IMR-90 (cell line): ENCODE results near the gene MEGF10. TPM values are rescaled to one million over a fixed set of nuclear protein-coding genes. Genes with fewer than 3 reads are reported as not detected.

Experiments used
- ATAC-seq: fragments of 200-7000 bp; cut with Tn5 transposase; 2 replicates; pipeline ENCODE4 v1.9.1; 2020; ENCODE audit warnings: low read depth, mild to moderate bottlenecking, moderate library complexity
- BruUV-seq: library from RNA; stranded (reverse); fragments of 400-500 nt; replicated peaks from 2 replicates; lab custom pipeline; 2021; lab: Mats Ljungman, UMichigan
- CTCF ChIA-PET: fragments of 300-600 bp; formaldehyde crosslinking; extraction: SDS; loops from one replicate; lab custom pipeline; 2021; ENCODE audit warnings: antibody characterized with exemption; lab: Yijun Ruan, JAX
- POLR2A ChIA-PET: fragments of 300-600 bp; sonication (Branson Sonifier 250); formaldehyde crosslinking; loops from one replicate; lab custom pipeline; 2022; ENCODE audit warnings: antibody characterized with exemption; ENCODE audit not compliant: unreplicated experiment; lab: Charles Lee
- DNase-seq: peaks from one replicate; pipeline ENCODE4 v3.0.0; 2013
- H2AFZ ChIP-seq: replicated peaks from 2 replicates; pipeline ENCODE3; 2013; ENCODE audit warnings: low read length, mild to moderate bottlenecking; ENCODE audit not compliant: poor library complexity
- H2AK5ac ChIP-seq: 2 replicates; pipeline ENCODE4 v1.6.1; 2013; ENCODE audit warnings: low read depth, low read length, inconsistent platforms
- H2AK9ac ChIP-seq: replicated peaks from 2 replicates; pipeline ENCODE3; 2013; ENCODE audit warnings: mild to moderate bottlenecking, low read depth, low read length, moderate library complexity; ENCODE audit not compliant: poor library complexity
- H2BK120ac ChIP-seq: 2 replicates; pipeline ENCODE4 v1.6.1; 2013; ENCODE audit warnings: low read depth, low read length, inconsistent platforms
- H2BK15ac ChIP-seq: 3 replicates; pipeline ENCODE4 v1.6.1; 2013; ENCODE audit warnings: low read depth, low read length, inconsistent platforms
- H2BK20ac ChIP-seq: 2 replicates; pipeline ENCODE4 v1.6.1; 2013; ENCODE audit warnings: low read depth, mild to moderate bottlenecking, inconsistent platforms, low read length, moderate library complexity
- H2BK5ac ChIP-seq: 2 replicates; pipeline ENCODE4 v1.6.1; 2013; ENCODE audit warnings: mild to moderate bottlenecking, low read depth, low read length, inconsistent platforms; ENCODE audit not compliant: poor library complexity, severe bottlenecking
- H3K14ac ChIP-seq: replicated peaks from 2 replicates; pipeline ENCODE4 v1.6.1; 2013; ENCODE audit warnings: low read depth, low read length, inconsistent platforms
- H3K18ac ChIP-seq: 2 replicates; pipeline ENCODE4 v1.6.1; 2013; ENCODE audit warnings: low read depth, low read length, control low read depth
- H3K23ac ChIP-seq: 2 replicates; pipeline ENCODE4 v1.6.1; 2013; ENCODE audit warnings: low read depth, low read length, inconsistent platforms
- H3K27ac ChIP-seq: 2 replicates; pipeline ENCODE4 v1.5.1; 2013; ENCODE audit warnings: mild to moderate bottlenecking, control low read depth, low read length; ENCODE audit not compliant: insufficient read depth
- H3K27me3 ChIP-seq: 2 replicates; pipeline ENCODE4 v1.6.1; 2013; ENCODE audit warnings: low read length; ENCODE audit not compliant: control insufficient read depth, insufficient read depth
- H3K36me3 ChIP-seq: 2 replicates; pipeline ENCODE4 v1.6.1; 2013; ENCODE audit warnings: low read length, mixed read lengths; ENCODE audit not compliant: control insufficient read depth, insufficient read depth
- H3K4ac ChIP-seq: 2 replicates; pipeline ENCODE4 v1.6.1; 2013; ENCODE audit warnings: low read depth, low read length, inconsistent platforms
- H3K4me1 ChIP-seq: 2 replicates; pipeline ENCODE4 v1.6.1; 2013; ENCODE audit warnings: low read length, mixed read lengths; ENCODE audit not compliant: control insufficient read depth, insufficient read depth
- H3K4me2 ChIP-seq: 2 replicates; pipeline ENCODE4 v1.6.1; 2013; ENCODE audit warnings: low read depth, mild to moderate bottlenecking, control low read depth, low read length, moderate library complexity
- H3K4me3 ChIP-seq: 2 replicates; pipeline ENCODE4 v1.5.1; 2013; ENCODE audit warnings: low read depth, mild to moderate bottlenecking, control low read depth, low read length, moderate library complexity; ENCODE audit not compliant: insufficient read depth
- H3K56ac ChIP-seq: 2 replicates; pipeline ENCODE4 v1.6.1; 2013; ENCODE audit warnings: low read length, inconsistent platforms; ENCODE audit not compliant: insufficient read depth; ENCODE audit errors: extremely low read depth
- H3K79me1 ChIP-seq, 2 experiments: 2 replicates each; pipeline ENCODE4 v1.6.1; 2013; ENCODE audit warnings: low read length in 2 of 2, inconsistent platforms in 1 of 2, low read depth in 1 of 2
- H3K9ac ChIP-seq: 2 replicates; pipeline ENCODE4 v1.6.1; 2013; ENCODE audit warnings: low read depth, low read length, control low read depth
- H3K9me1 ChIP-seq: 2 replicates; pipeline ENCODE4 v1.6.1; 2013; ENCODE audit warnings: low read length, inconsistent platforms; ENCODE audit not compliant: insufficient read depth
- H3K9me3 ChIP-seq: 2 replicates; pipeline ENCODE4 v1.6.1; 2013; ENCODE audit warnings: low read length; ENCODE audit not compliant: control insufficient read depth, insufficient read depth
- H4K20me1 ChIP-seq: 2 replicates; pipeline ENCODE4 v1.6.1; 2013; ENCODE audit warnings: low read length, inconsistent platforms; ENCODE audit not compliant: insufficient read depth
- H4K5ac ChIP-seq: 2 replicates; pipeline ENCODE4 v1.6.1; 2013; ENCODE audit warnings: mild to moderate bottlenecking, low read depth, low read length, control low read depth
- H4K8ac ChIP-seq, 2 experiments: 2 replicates each; pipeline ENCODE4 v1.6.1; 2013; ENCODE audit warnings: low read depth in 2 of 2, low read length in 2 of 2, control low read depth in 1 of 2, inconsistent platforms in 1 of 2
- H4K91ac ChIP-seq: 2 replicates; pipeline ENCODE4 v1.6.1; 2013; ENCODE audit warnings: low read depth, low read length, inconsistent platforms; ENCODE audit not compliant: insufficient read depth
- BHLHE40 ChIP-seq: fragments of 150-350 bp; IDR thresholded peaks from 2 replicates; pipeline ENCODE4 v1.6.1; 2016; ENCODE audit warnings: mild to moderate bottlenecking, low read depth, low read length
- CHD1 ChIP-seq: IDR thresholded peaks from 2 replicates; pipeline ENCODE4 v1.6.1; 2012; ENCODE audit warnings: low read depth, low read length, improper control_type of control experiment
- CTCF ChIP-seq: conservative IDR thresholded peaks from 2 replicates; pipeline ENCODE4 v1.5.1; 2012; ENCODE audit warnings: mild to moderate bottlenecking, low read depth, low read length, improper control_type of control experiment
- ELK1 ChIP-seq: fragments of 150-350 bp; IDR thresholded peaks from 2 replicates; pipeline ENCODE4 v1.6.1; 2016; ENCODE audit warnings: low read depth, mild to moderate bottlenecking, low read length, moderate library complexity, borderline replicate concordance
- FOS ChIP-seq: fragments of 150-350 bp; IDR thresholded peaks from 2 replicates; pipeline ENCODE4 v1.6.1; 2016; ENCODE audit warnings: low read depth, low read length
- MAFK ChIP-seq: IDR thresholded peaks from 2 replicates; pipeline ENCODE4 v1.6.1; 2012; ENCODE audit warnings: low read depth, low read length, improper control_type of control experiment
- MXI1 ChIP-seq: IDR thresholded peaks from 2 replicates; pipeline ENCODE4 v1.6.1; 2012; ENCODE audit warnings: low read depth, mild to moderate bottlenecking, low read length, moderate library complexity, borderline replicate concordance
- NFE2L2 ChIP-seq: fragments of 150-350 bp; IDR thresholded peaks from 2 replicates; pipeline ENCODE4 v1.6.1; 2016; ENCODE audit warnings: low read depth, mild to moderate bottlenecking, low read length
- POLR2A ChIP-seq: IDR thresholded peaks from 2 replicates; pipeline ENCODE4 v1.6.1; 2012; ENCODE audit warnings: mild to moderate bottlenecking, low read depth, low read length
- RCOR1 ChIP-seq: IDR thresholded peaks from 2 replicates; pipeline ENCODE4 v1.6.1; 2012; ENCODE audit warnings: mild to moderate bottlenecking, low read length, improper control_type of control experiment; ENCODE audit not compliant: insufficient replicate concordance
- RFX5 ChIP-seq: IDR thresholded peaks from 2 replicates; pipeline ENCODE4 v1.8.0; 2012; ENCODE audit warnings: low read depth, mild to moderate bottlenecking, low read length, moderate library complexity
- SMC3 ChIP-seq: fragments of 150-350 bp; IDR thresholded peaks from 2 replicates; pipeline ENCODE4 v1.6.1; 2016; ENCODE audit warnings: low read depth, mild to moderate bottlenecking, antibody characterized with exemption, low read length, moderate library complexity
- WGBS, 2 experiments: methylation state at CpG; one replicate each; pipeline versions ENCODE4 v1.1.5 to v1.1.7; 2013; ENCODE audit warnings: missing lambda C conversion rate in 2 of 2; ENCODE audit not compliant: insufficient read length in 1 of 2; ENCODE audit errors: extremely low coverage in 2 of 2; 5-methylcytosine and 5-hydroxymethylcytosine counted together
- dilution Hi-C: fragments of 300-500 bp; cut with HindIII; formaldehyde crosslinking; loops from one replicate; pipeline ENCODE4 v1.14.3; 2018; ENCODE audit warnings: low sequenced_read_pairs; ENCODE audit not compliant: unreplicated experiment
- in situ Hi-C: fragments of 300-500 bp; cut with MboI; formaldehyde crosslinking; loops from 3 replicates; pipeline ENCODE4 v1.14.3; 2019; ENCODE audit warnings: low sequenced_read_pairs, inconsistent platforms, mixed read lengths
- intact Hi-C: fragments of 100-400 bp; cut with micrococcal nuclease; formaldehyde crosslinking; loops from 2 replicates; pipeline ENCODE4 v1.10.0; 2022
- polyA plus RNA-seq, 3 experiments: library from polyadenylated mRNA; depleted of rRNA; stranded (reverse); fragments of >200 nt; gene quantifications; 2 replicates each; pipeline ENCODE4 v1.2.3, GENCODE V29; 2012; ENCODE audit warnings: low replicate concordance in 1 of 3
- total RNA-seq: library from RNA; depleted of rRNA; stranded (reverse); fragments of >200 nt; gene quantifications from 2 replicates; pipeline ENCODE4 v1.2.3, GENCODE V29; 2012
- TF ChIP-seq, protein P1 (sequence below): fragments of 150-350 bp; IDR thresholded peaks from 2 replicates; pipeline ENCODE4 v1.6.1; 2017; ENCODE audit warnings: mild to moderate bottlenecking, antibody characterized with exemption, low read length, low read depth

MEGF10 gene
- total and polyA plus RNA-seq, 2 of the 4 experiments (the other 2 are of a cell fraction) = not detected

DNA sequence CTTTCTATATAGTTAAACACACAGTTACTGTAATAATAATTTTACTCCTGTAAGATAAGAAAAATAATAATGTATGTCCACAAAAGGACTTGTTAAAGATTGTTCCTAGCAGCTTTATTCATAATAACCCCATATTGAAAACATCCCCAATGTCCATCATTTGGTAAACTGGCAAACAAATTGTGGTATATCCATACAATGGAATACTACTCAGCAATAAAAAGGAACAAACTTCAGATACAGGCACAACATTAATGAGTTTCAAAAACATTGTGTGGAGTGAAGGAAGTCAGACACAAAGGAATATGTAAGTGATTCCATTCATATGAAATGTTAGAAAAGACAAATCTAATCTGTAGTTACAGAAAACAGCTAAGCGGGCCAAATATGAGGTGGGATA lies 1.9 kb upstream of the MEGF10 start:
- H3K56ac ChIP-seq = no peak overlapping the region
- in situ Hi-C loops = no loop called here
- ChIA-PET POLR2A (no interaction called here), CTCF (interaction anchor here (0.7 to 2.5 kb wide), 2 partner anchors 143 to 204 kb away, joined by 3 to 8 read pairs; no protein-coding TSS in a partner anchor)
- TF ChIP-seq MXI1 = no peak
- no peak for TF ChIP-seq NFE2L2
- TF ChIP-seq POLR2A = no peak
- TF ChIP-seq, protein P1, sequence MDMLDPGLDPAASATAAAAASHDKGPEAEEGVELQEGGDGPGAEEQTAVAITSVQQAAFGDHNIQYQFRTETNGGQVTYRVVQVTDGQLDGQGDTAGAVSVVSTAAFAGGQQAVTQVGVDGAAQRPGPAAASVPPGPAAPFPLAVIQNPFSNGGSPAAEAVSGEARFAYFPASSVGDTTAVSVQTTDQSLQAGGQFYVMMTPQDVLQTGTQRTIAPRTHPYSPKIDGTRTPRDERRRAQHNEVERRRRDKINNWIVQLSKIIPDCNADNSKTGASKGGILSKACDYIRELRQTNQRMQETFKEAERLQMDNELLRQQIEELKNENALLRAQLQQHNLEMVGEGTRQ = no peak
- TF ChIP-seq RCOR1 = no peak
- no peak for TF ChIP-seq MAFK
- TF ChIP-seq FOS = no peak
- no peak for TF ChIP-seq CHD1
- no peak for TF ChIP-seq BHLHE40
- no peak for TF ChIP-seq CTCF
- no peak for TF ChIP-seq SMC3
- no peak for TF ChIP-seq ELK1
- TF ChIP-seq RFX5 = no peak
- no peaks in the 10 kb centered on the region for H3K4me1 ChIP-seq
- H3K18ac ChIP-seq = no peak overlapping the region
- no TSS peak for BruUV-seq
- H2AFZ ChIP-seq = no peak overlapping the region
- WGBS, 2 experiments = no CpG with 5 or more reads among the region's 1 CpG
- intact Hi-C loops = no loop called here
- DNase-seq = no peak
- no peaks in the 10 kb centered on the region for H4K20me1 ChIP-seq
- H3K9me1 ChIP-seq = no peaks in the 10 kb centered on the region
- ATAC-seq = no peak
- H3K27ac ChIP-seq = no peak overlapping the region
- H3K4me2 ChIP-seq = no peak overlapping the region
- H2BK20ac ChIP-seq = no peak overlapping the region
- peaks cover 25% of the 10 kb centered on the region for H3K27me3 ChIP-seq
- H3K9ac ChIP-seq = no peak overlapping the region
- no peaks in the 10 kb centered on the region for H3K9me3 ChIP-seq
- H2AK9ac ChIP-seq = no peak overlapping the region
- no peak overlapping the region for H2BK15ac ChIP-seq
- no peak overlapping the region for H2BK5ac ChIP-seq
- no peak overlapping the region for H3K4me3 ChIP-seq
- no peak overlapping the region for H4K8ac ChIP-seq
- H3K14ac ChIP-seq = no peak overlapping the region
- no peak overlapping the region for H3K4ac ChIP-seq
- dilution Hi-C loops = no loop called here
- H3K23ac ChIP-seq = no peak overlapping the region
- no peak overlapping the region for H2AK5ac ChIP-seq
- no peaks in the 10 kb centered on the region for H3K36me3 ChIP-seq
- H2BK120ac ChIP-seq = no peak overlapping the region
- H4K5ac ChIP-seq = no peak overlapping the region
- no peaks in the 10 kb centered on the region for H3K79me1 ChIP-seq
- no peak overlapping the region for H4K91ac ChIP-seq
